ENCODE data around the gene ZBTB8B. TPM values are rescaled to one million over a fixed set of nuclear protein-coding genes. Genes with fewer than 3 reads are reported as not detected.

The ZBTB8B gene
- total RNA-seq: not detected

DNA sequence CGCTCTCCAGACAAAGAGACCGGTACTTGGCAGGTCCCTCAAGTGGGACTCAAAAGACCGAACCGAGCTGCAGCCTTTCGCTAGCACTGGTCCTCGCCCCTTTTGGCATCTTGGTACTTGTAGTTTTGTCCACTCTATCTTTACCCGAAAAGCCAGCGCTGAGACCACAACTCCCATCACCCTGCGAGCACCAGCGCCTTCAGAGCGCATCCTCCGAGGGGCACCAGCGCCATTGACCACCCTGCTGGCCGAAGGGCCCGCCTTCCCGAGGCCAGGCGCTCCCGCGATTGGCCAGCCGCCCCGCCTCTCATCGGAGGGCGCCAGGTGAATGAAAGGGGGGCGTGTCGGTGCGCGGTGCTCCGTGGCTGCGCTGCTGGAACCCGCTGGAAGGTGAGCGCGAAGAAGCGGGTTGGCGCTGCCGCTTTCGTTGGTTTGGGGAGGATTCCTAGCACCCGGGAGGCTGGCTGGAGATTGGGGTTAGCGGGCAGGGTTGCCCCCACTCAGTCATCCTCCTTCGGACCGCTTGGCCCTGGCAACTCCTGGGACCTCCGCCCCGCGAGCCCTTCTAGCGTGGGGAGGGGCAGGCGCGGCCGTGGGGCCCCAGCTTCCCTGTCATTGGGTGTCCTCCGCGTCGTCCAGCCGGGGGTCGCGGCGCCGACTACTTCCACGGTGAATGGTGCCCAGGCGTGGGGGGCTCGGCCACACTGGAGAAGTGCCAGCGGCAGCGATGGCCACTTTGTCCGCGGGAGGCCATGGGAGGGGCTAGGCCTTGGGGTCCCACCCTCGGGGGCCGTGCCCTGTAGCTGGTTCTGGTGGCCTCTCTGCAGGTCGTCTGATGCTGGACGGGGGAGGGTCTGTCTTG, at the start of gene ZBTB8B:
TSS of gene ZBTB8B (plus strand) at position 357 of the 862 bp plus-strand sequence. CDS start 5,553 bp downstream, outside the sequence.
- no peak for DNase-seq (ENCODE audit: extremely low spot score in 2 of 2)
- intact Hi-C loops (cut with DNase I): no loop called here
- peak within 1 kb of the TSS; percentile 43 to 53 for H3K4me3 ChIP-seq
- no peaks in the 10 kb centered on the region for H3K27me3 ChIP-seq
- H3K36me3 ChIP-seq: no peaks in the 10 kb centered on the region
- TF ChIP-seq POLR2AphosphoS5 (IDR thresholded peaks at IDR 0.05; ENCODE audit: insufficient read depth in 1 of 2, low read depth in 1 of 2) (no peak), POLR2A (IDR thresholded peaks at IDR 0.05) (no peak)
- TF ChIP-seq, protein P1, sequence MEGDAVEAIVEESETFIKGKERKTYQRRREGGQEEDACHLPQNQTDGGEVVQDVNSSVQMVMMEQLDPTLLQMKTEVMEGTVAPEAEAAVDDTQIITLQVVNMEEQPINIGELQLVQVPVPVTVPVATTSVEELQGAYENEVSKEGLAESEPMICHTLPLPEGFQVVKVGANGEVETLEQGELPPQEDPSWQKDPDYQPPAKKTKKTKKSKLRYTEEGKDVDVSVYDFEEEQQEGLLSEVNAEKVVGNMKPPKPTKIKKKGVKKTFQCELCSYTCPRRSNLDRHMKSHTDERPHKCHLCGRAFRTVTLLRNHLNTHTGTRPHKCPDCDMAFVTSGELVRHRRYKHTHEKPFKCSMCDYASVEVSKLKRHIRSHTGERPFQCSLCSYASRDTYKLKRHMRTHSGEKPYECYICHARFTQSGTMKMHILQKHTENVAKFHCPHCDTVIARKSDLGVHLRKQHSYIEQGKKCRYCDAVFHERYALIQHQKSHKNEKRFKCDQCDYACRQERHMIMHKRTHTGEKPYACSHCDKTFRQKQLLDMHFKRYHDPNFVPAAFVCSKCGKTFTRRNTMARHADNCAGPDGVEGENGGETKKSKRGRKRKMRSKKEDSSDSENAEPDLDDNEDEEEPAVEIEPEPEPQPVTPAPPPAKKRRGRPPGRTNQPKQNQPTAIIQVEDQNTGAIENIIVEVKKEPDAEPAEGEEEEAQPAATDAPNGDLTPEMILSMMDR (IDR thresholded peaks at IDR 0.05): no peak
- no peak within 1 kb of the TSS for H3K27ac ChIP-seq
- H3K9me3 ChIP-seq: no peaks in the 10 kb centered on the region
- H3K4me1 ChIP-seq: peaks cover 17% of the 10 kb centered on the region

DNA sequence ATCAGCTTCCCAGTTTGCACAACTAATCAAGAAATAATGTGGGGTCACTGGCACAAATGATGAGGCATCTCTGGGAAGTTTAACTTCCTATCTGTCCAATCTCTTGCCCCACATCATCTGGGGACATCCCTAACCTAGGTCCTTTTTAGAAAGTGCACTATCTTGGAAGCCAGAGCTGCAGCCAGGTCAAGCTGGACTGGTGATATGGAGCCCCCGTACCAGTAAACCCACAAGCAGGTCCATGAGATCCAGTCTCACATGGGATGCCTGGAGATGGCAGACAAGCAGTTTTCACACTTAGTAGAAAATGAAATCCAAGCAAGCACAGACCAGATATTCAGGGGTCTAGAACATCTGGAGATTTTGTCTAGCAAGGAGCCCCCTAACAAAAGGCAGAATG, 43.1 kb upstream of the ZBTB8B start:
- H3K36me3 ChIP-seq: no peaks in the 10 kb centered on the region
- intact Hi-C loops (cut with DNase I): no loop called here
- H3K27me3 ChIP-seq: no peaks in the 10 kb centered on the region
- no peak overlapping the region for H3K27ac ChIP-seq
- H3K9me3 ChIP-seq: no peaks in the 10 kb centered on the region
- H3K4me3 ChIP-seq: no peak overlapping the region
- TF ChIP-seq POLR2AphosphoS5 (IDR thresholded peaks at IDR 0.05; ENCODE audit: insufficient read depth in 1 of 2, low read depth in 1 of 2) (no peak), POLR2A (IDR thresholded peaks at IDR 0.05) (no peak)
- TF ChIP-seq, protein P1 (IDR thresholded peaks at IDR 0.05): no peak
- no peak for DNase-seq (ENCODE audit: extremely low spot score in 2 of 2)
- peaks cover 8% of the 10 kb centered on the region for H3K4me1 ChIP-seq

DNA sequence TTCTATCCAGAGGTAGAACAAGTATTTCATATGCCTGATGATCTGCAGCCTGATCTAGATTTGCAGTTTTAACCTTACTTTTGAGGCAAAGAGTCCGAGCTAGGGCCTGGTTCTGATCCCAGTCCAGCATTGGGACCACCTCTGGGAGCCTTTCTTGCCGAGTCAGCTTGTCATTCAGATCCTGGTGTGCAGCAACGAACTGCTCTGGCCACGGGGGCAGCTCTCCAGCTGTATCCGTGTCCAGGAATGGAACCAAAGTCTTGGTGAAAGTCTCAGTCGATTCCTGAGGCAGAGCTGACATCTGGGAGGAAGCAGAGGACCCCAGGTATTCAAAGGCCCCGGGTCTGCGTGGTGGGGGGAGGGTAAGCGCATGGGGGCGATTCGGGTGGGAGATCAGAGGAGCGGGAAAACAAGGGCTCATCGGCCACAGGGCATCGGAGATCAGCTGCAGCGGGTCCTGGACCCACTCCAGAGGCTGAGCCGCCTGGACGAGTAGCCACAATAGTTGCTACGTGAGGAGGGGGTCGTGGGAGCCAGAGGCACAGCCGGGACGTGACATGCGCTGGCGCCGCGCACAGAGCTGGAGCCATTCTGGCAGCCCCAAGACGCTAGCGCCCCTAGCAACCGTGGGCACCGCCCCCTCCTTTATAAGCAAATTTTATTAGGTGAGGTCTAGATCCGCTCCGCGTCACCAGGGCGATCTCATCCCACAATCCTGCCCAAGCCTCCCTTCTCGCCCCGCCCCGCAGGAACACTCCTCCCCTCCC, 38.2 kb upstream of the ZBTB8B start:
- intact Hi-C loops (cut with DNase I): no loop called here
- Histone ChIP-seq H3K4me1 (peaks cover 11% of the 10 kb centered on the region), H3K4me3 (peak overlapping the region; percentile 6 to 39), H3K36me3 (no peaks in the 10 kb centered on the region), H3K27me3 (no peaks in the 10 kb centered on the region), H3K9me3 (no peaks in the 10 kb centered on the region), H3K27ac (no peak overlapping the region)
- no peak for DNase-seq (ENCODE audit: extremely low spot score in 2 of 2)
- TF ChIP-seq, protein P1 (IDR thresholded peaks at IDR 0.05): no peak
- TF ChIP-seq POLR2A (IDR thresholded peaks at IDR 0.05) (no peak), POLR2AphosphoS5 (IDR thresholded peaks at IDR 0.05; ENCODE audit: insufficient read depth in 1 of 2, low read depth in 1 of 2) (no peak)

DNA sequence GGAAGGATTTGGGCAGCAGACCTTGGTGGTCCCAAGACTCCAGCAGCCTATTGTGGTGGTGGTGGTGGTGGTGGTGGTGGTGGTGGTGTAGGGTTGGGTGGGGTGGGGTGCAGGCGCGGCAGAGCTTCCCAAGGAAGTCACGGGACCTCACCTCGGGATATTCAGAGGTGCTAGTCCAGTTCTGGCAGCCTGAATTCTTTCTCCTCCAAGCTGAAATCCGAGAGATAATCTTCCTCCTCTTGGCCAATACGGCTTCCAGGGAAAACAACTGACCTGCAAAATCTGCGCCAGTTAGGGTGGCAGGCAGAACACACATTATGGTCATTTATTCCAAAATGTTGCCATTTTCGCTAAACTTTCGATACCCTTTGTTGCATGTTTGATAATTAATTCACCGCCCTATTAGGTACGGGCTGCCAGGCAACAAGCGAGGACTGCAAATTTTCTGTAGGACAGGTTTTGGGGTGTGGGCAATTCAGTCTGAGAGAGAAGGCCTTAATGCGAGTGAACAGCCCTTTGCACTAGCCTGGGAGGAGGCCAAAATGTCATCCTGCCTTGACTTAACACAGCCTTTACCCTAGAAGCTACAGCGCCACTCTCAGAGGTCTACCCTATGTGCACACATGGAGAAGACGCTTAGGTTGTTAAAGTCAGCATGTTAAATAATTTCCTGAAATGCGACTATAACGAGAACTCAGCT, 37.5 kb upstream of the ZBTB8B start:
- TF ChIP-seq POLR2AphosphoS5 (IDR thresholded peaks at IDR 0.05; ENCODE audit: insufficient read depth in 1 of 2, low read depth in 1 of 2): no peak
- TF ChIP-seq, protein P1 (IDR thresholded peaks at IDR 0.05): no peak
- TF ChIP-seq POLR2A (IDR thresholded peaks at IDR 0.05): no peak
- H3K9me3 ChIP-seq: no peaks in the 10 kb centered on the region
- no peaks in the 10 kb centered on the region for H3K27me3 ChIP-seq
- no peak overlapping the region for H3K27ac ChIP-seq
- intact Hi-C loops (cut with DNase I): no loop called here
- H3K36me3 ChIP-seq: no peaks in the 10 kb centered on the region
- no peak for DNase-seq (ENCODE audit: extremely low spot score in 2 of 2)
- peak overlapping the region; percentile 6 to 39 for H3K4me3 ChIP-seq
- H3K4me1 ChIP-seq: peaks cover 11% of the 10 kb centered on the region

All from vagina (tissue), 2 donors.